IMR-90 (cell line): Measurements from ENCODE around the gene MFRP. TPM values are rescaled to one million over a fixed set of nuclear protein-coding genes. Genes with fewer than 3 reads are reported as not detected.
A peak's percentile ranks its signal among the peaks of the same experiment; 100 is the strongest.

ENCODE experiments used
- ATAC-seq: fragments of 200-7000 bp; cut with Tn5 transposase; 2 replicates; pipeline ENCODE4 v1.9.1; 2020; ENCODE audit warnings: low read depth, mild to moderate bottlenecking, moderate library complexity
- BruUV-seq: library from RNA; stranded (reverse); fragments of 400-500 nt; replicated peaks from 2 replicates; lab custom pipeline; 2021; lab: Mats Ljungman, UMichigan
- CTCF ChIA-PET: fragments of 300-600 bp; formaldehyde crosslinking; extraction: SDS; loops from one replicate; lab custom pipeline; 2021; ENCODE audit warnings: antibody characterized with exemption; lab: Yijun Ruan, JAX
- POLR2A ChIA-PET: fragments of 300-600 bp; sonication (Branson Sonifier 250); formaldehyde crosslinking; loops from one replicate; lab custom pipeline; 2022; ENCODE audit warnings: antibody characterized with exemption; ENCODE audit not compliant: unreplicated experiment; lab: Charles Lee
- DNase-seq: peaks from one replicate; pipeline ENCODE4 v3.0.0; 2013
- H2AFZ ChIP-seq: replicated peaks from 2 replicates; pipeline ENCODE3; 2013; ENCODE audit warnings: low read length, mild to moderate bottlenecking; ENCODE audit not compliant: poor library complexity
- H2AK5ac ChIP-seq: 2 replicates; pipeline ENCODE4 v1.6.1; 2013; ENCODE audit warnings: low read depth, low read length, inconsistent platforms
- H2AK9ac ChIP-seq: replicated peaks from 2 replicates; pipeline ENCODE3; 2013; ENCODE audit warnings: mild to moderate bottlenecking, low read depth, low read length, moderate library complexity; ENCODE audit not compliant: poor library complexity
- H2BK120ac ChIP-seq: 2 replicates; pipeline ENCODE4 v1.6.1; 2013; ENCODE audit warnings: low read depth, low read length, inconsistent platforms
- H2BK15ac ChIP-seq: 3 replicates; pipeline ENCODE4 v1.6.1; 2013; ENCODE audit warnings: low read depth, low read length, inconsistent platforms
- H2BK20ac ChIP-seq: 2 replicates; pipeline ENCODE4 v1.6.1; 2013; ENCODE audit warnings: low read depth, mild to moderate bottlenecking, inconsistent platforms, low read length, moderate library complexity
- H2BK5ac ChIP-seq: 2 replicates; pipeline ENCODE4 v1.6.1; 2013; ENCODE audit warnings: mild to moderate bottlenecking, low read depth, low read length, inconsistent platforms; ENCODE audit not compliant: poor library complexity, severe bottlenecking
- H3K14ac ChIP-seq: replicated peaks from 2 replicates; pipeline ENCODE4 v1.6.1; 2013; ENCODE audit warnings: low read depth, low read length, inconsistent platforms
- H3K18ac ChIP-seq: 2 replicates; pipeline ENCODE4 v1.6.1; 2013; ENCODE audit warnings: low read depth, low read length, control low read depth
- H3K23ac ChIP-seq: 2 replicates; pipeline ENCODE4 v1.6.1; 2013; ENCODE audit warnings: low read depth, low read length, inconsistent platforms
- H3K27ac ChIP-seq: 2 replicates; pipeline ENCODE4 v1.5.1; 2013; ENCODE audit warnings: mild to moderate bottlenecking, control low read depth, low read length; ENCODE audit not compliant: insufficient read depth
- H3K27me3 ChIP-seq: 2 replicates; pipeline ENCODE4 v1.6.1; 2013; ENCODE audit warnings: low read length; ENCODE audit not compliant: control insufficient read depth, insufficient read depth
- H3K36me3 ChIP-seq: 2 replicates; pipeline ENCODE4 v1.6.1; 2013; ENCODE audit warnings: low read length, mixed read lengths; ENCODE audit not compliant: control insufficient read depth, insufficient read depth
- H3K4ac ChIP-seq: 2 replicates; pipeline ENCODE4 v1.6.1; 2013; ENCODE audit warnings: low read depth, low read length, inconsistent platforms
- H3K4me1 ChIP-seq: 2 replicates; pipeline ENCODE4 v1.6.1; 2013; ENCODE audit warnings: low read length, mixed read lengths; ENCODE audit not compliant: control insufficient read depth, insufficient read depth
- H3K4me2 ChIP-seq: 2 replicates; pipeline ENCODE4 v1.6.1; 2013; ENCODE audit warnings: low read depth, mild to moderate bottlenecking, control low read depth, low read length, moderate library complexity
- H3K4me3 ChIP-seq: 2 replicates; pipeline ENCODE4 v1.5.1; 2013; ENCODE audit warnings: low read depth, mild to moderate bottlenecking, control low read depth, low read length, moderate library complexity; ENCODE audit not compliant: insufficient read depth
- H3K56ac ChIP-seq: 2 replicates; pipeline ENCODE4 v1.6.1; 2013; ENCODE audit warnings: low read length, inconsistent platforms; ENCODE audit not compliant: insufficient read depth; ENCODE audit errors: extremely low read depth
- H3K79me1 ChIP-seq, 2 experiments: 2 replicates each; pipeline ENCODE4 v1.6.1; 2013; ENCODE audit warnings: low read length in 2 of 2, inconsistent platforms in 1 of 2, low read depth in 1 of 2
- H3K9ac ChIP-seq: 2 replicates; pipeline ENCODE4 v1.6.1; 2013; ENCODE audit warnings: low read depth, low read length, control low read depth
- H3K9me1 ChIP-seq: 2 replicates; pipeline ENCODE4 v1.6.1; 2013; ENCODE audit warnings: low read length, inconsistent platforms; ENCODE audit not compliant: insufficient read depth
- H3K9me3 ChIP-seq: 2 replicates; pipeline ENCODE4 v1.6.1; 2013; ENCODE audit warnings: low read length; ENCODE audit not compliant: control insufficient read depth, insufficient read depth
- H4K20me1 ChIP-seq: 2 replicates; pipeline ENCODE4 v1.6.1; 2013; ENCODE audit warnings: low read length, inconsistent platforms; ENCODE audit not compliant: insufficient read depth
- H4K5ac ChIP-seq: 2 replicates; pipeline ENCODE4 v1.6.1; 2013; ENCODE audit warnings: mild to moderate bottlenecking, low read depth, low read length, control low read depth
- H4K8ac ChIP-seq, 2 experiments: 2 replicates each; pipeline ENCODE4 v1.6.1; 2013; ENCODE audit warnings: low read depth in 2 of 2, low read length in 2 of 2, control low read depth in 1 of 2, inconsistent platforms in 1 of 2
- H4K91ac ChIP-seq: 2 replicates; pipeline ENCODE4 v1.6.1; 2013; ENCODE audit warnings: low read depth, low read length, inconsistent platforms; ENCODE audit not compliant: insufficient read depth
- BHLHE40 ChIP-seq: fragments of 150-350 bp; IDR thresholded peaks from 2 replicates; pipeline ENCODE4 v1.6.1; 2016; ENCODE audit warnings: mild to moderate bottlenecking, low read depth, low read length
- FOS ChIP-seq: fragments of 150-350 bp; IDR thresholded peaks from 2 replicates; pipeline ENCODE4 v1.6.1; 2016; ENCODE audit warnings: low read depth, low read length
- MAFK ChIP-seq: IDR thresholded peaks from 2 replicates; pipeline ENCODE4 v1.6.1; 2012; ENCODE audit warnings: low read depth, low read length, improper control_type of control experiment
- MAZ ChIP-seq: IDR thresholded peaks from 2 replicates; pipeline ENCODE4 v1.6.1; 2012; ENCODE audit warnings: low read depth, mild to moderate bottlenecking, low read length, improper control_type of control experiment, moderate library complexity, borderline replicate concordance
- SMC3 ChIP-seq: fragments of 150-350 bp; IDR thresholded peaks from 2 replicates; pipeline ENCODE4 v1.6.1; 2016; ENCODE audit warnings: low read depth, mild to moderate bottlenecking, antibody characterized with exemption, low read length, moderate library complexity
- USF2 ChIP-seq: fragments of 150-350 bp; IDR thresholded peaks from 2 replicates; pipeline ENCODE4 v1.6.1; 2017; ENCODE audit warnings: mild to moderate bottlenecking, antibody characterized with exemption, low read length, low read depth
- WGBS, 2 experiments: methylation state at CpG; one replicate each; pipeline versions ENCODE4 v1.1.5 to v1.1.7; 2013; ENCODE audit warnings: missing lambda C conversion rate in 2 of 2; ENCODE audit not compliant: insufficient read length in 1 of 2; ENCODE audit errors: extremely low coverage in 2 of 2; 5-methylcytosine and 5-hydroxymethylcytosine counted together
- dilution Hi-C: fragments of 300-500 bp; cut with HindIII; formaldehyde crosslinking; loops from one replicate; pipeline ENCODE4 v1.14.3; 2018; ENCODE audit warnings: low sequenced_read_pairs; ENCODE audit not compliant: unreplicated experiment
- in situ Hi-C: fragments of 300-500 bp; cut with MboI; formaldehyde crosslinking; loops from 3 replicates; pipeline ENCODE4 v1.14.3; 2019; ENCODE audit warnings: low sequenced_read_pairs, inconsistent platforms, mixed read lengths
- intact Hi-C: fragments of 100-400 bp; cut with micrococcal nuclease; formaldehyde crosslinking; loops from 2 replicates; pipeline ENCODE4 v1.10.0; 2022
- polyA plus RNA-seq, 3 experiments: library from polyadenylated mRNA; depleted of rRNA; stranded (reverse); fragments of >200 nt; gene quantifications; 2 replicates each; pipeline ENCODE4 v1.2.3, GENCODE V29; 2012; ENCODE audit warnings: low replicate concordance in 1 of 3
- total RNA-seq: library from RNA; depleted of rRNA; stranded (reverse); fragments of >200 nt; gene quantifications from 2 replicates; pipeline ENCODE4 v1.2.3, GENCODE V29; 2012
- TF ChIP-seq, protein P1 (sequence below): conservative IDR thresholded peaks from 2 replicates; pipeline ENCODE4 v1.5.1; 2012; ENCODE audit warnings: mild to moderate bottlenecking, low read depth, low read length, improper control_type of control experiment

The MFRP gene
- total and polyA plus RNA-seq, 2 of the 4 experiments (the other 2 are of a cell fraction): not detected

GRCh38 chr11:119340335-119341221, 5.9 kb downstream of the MFRP start, which contains the start of gene C1QTNF5:
Gene C1QTNF5 (minus strand): TSS chr11:119340883. CDS start chr11:119340397, 486 bp downstream.
- Histone ChIP-seq H2BK5ac (peak within 1 kb of the TSS; percentile 44), H3K4me2 (peak within 1 kb of the TSS; percentile 56), H2BK120ac (peak within 1 kb of the TSS; percentile 81), H3K4me3 (peak within 1 kb of the TSS; percentile 49), H2BK15ac (peak within 1 kb of the TSS; percentile 60; the same call in 1 of the 3 replicates), H4K8ac (peak within 1 kb of the TSS; percentile 17 to 78; a peak in 3 of 4 replicates), H3K36me3 (peaks cover 2% of the 10 kb centered on the region; the same call in 1 of the 2 replicates), H3K4ac (peak within 1 kb of the TSS; percentile 85), H3K23ac (peak within 1 kb of the TSS; percentile 57), H3K14ac (peak within 1 kb of the TSS; percentile 74), H3K79me1 (peaks cover 11 to 31% of the 10 kb centered on the region in 2 experiments; a peak in 3 of 4 replicates), H3K4me1 (peaks cover 19% of the 10 kb centered on the region), H3K27ac (peak within 1 kb of the TSS; percentile 74), H4K5ac (peak within 1 kb of the TSS; percentile 24; the same call in 1 of the 2 replicates), H3K56ac (peak within 1 kb of the TSS; percentile 47), H3K9me1 (0 out of 2 replicates have a peak, but pooled peaks cover 2% of the 10 kb centered on the region), H4K91ac (peak within 1 kb of the TSS; percentile 95), H4K20me1 (peaks cover 5% of the 10 kb centered on the region; the same call in 1 of the 2 replicates), H3K27me3 (peaks cover 7% of the 10 kb centered on the region; the same call in 1 of the 2 replicates), H2AK5ac (peak within 1 kb of the TSS; percentile 91), H2AFZ (peak within 1 kb of the TSS; percentile 92), H3K18ac (peak within 1 kb of the TSS; percentile 1; the same call in 1 of the 2 replicates), H2AK9ac (peak within 1 kb of the TSS; percentile 84), H3K9me3 (no peaks in the 10 kb centered on the region), H3K9ac (peak within 1 kb of the TSS; percentile 54), H2BK20ac (peak within 1 kb of the TSS; percentile 27)
- BruUV-seq: no TSS peak
- intact Hi-C loops (no loop called here), dilution Hi-C loops (no loop called here), in situ Hi-C loops (no loop called here)
- ChIA-PET POLR2A (no interaction called here), CTCF (interaction anchor here (0.6 to 2.4 kb wide), 15 partner anchors 15 to 135 kb away, joined by 3 to 16 read pairs (median 3); partner anchors contain the start of gene USP2)
- TF ChIP-seq MAFK: no peak
- TF ChIP-seq, protein P1, sequence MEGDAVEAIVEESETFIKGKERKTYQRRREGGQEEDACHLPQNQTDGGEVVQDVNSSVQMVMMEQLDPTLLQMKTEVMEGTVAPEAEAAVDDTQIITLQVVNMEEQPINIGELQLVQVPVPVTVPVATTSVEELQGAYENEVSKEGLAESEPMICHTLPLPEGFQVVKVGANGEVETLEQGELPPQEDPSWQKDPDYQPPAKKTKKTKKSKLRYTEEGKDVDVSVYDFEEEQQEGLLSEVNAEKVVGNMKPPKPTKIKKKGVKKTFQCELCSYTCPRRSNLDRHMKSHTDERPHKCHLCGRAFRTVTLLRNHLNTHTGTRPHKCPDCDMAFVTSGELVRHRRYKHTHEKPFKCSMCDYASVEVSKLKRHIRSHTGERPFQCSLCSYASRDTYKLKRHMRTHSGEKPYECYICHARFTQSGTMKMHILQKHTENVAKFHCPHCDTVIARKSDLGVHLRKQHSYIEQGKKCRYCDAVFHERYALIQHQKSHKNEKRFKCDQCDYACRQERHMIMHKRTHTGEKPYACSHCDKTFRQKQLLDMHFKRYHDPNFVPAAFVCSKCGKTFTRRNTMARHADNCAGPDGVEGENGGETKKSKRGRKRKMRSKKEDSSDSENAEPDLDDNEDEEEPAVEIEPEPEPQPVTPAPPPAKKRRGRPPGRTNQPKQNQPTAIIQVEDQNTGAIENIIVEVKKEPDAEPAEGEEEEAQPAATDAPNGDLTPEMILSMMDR: 0 out of 2 replicates have a peak, but pooled peaks have one; percentile 1
- TF ChIP-seq USF2: no peak
- TF ChIP-seq BHLHE40: no peak
- TF ChIP-seq SMC3: no peak
- TF ChIP-seq FOS: no peak
- 0 out of 2 replicates have a peak, but pooled peaks have one; percentile 3 for TF ChIP-seq MAZ
- DNase-seq (peak; percentile 57), ATAC-seq (peak; percentile 10)
- WGBS, 2 experiments: 13% methylated on average over 10 of the region's 53 CpGs; no CpG with 5 or more reads in 1 of the 2 experiments
